ENCODE measurements around the gene YIPF4.
"Not testable (repeated sequence)": the region's sequence is repeated elsewhere in the genome, so short reads cannot be mapped to it uniquely, and the experiment has no call there.

YIPF4 gene

GRCh38 chr2:32289165-32289999 lies 11.7 kb downstream of the YIPF4 start:
- no peak for DNase-seq

- no peak for DNase-seq
Measured at GRCh38 chr2:32290000-32290339, 12.3 kb downstream of the YIPF4 start.

GRCh38 chr2:32291746-32292145 lies 14.0 kb downstream of the YIPF4 start:
- no peak for DNase-seq

- DNase-seq: not testable (repeated sequence)
Measured at GRCh38 chr2:32293493-32293892, 15.8 kb downstream of the YIPF4 start.

GRCh38 chr2:32293966-32294562 lies 16.4 kb downstream of the YIPF4 start:
- not testable (repeated sequence) for DNase-seq

GRCh38 chr2:32310577-32310976 lies 32.9 kb downstream of the YIPF4 start:
- no peak for DNase-seq

- DNase-seq: no peak
Measured at GRCh38 chr2:32314886-32315285, 37.2 kb downstream of the YIPF4 start.

- DNase-seq: not testable (repeated sequence)
Measured at GRCh38 chr2:32328679-32329078, 51.0 kb downstream of the YIPF4 start.

- not testable (repeated sequence) for DNase-seq
Measured at GRCh38 chr2:32329180-32329980, 51.7 kb downstream of the YIPF4 start.

GRCh38 chr2:32330136-32330535 lies 52.4 kb downstream of the YIPF4 start:
- no peak for DNase-seq

- DNase-seq: no peak
Measured at GRCh38 chr2:32342801-32343200, 65.1 kb downstream of the YIPF4 start.

GRCh38 chr2:32350797-32351196 lies 73.1 kb downstream of the YIPF4 start:
- DNase-seq: not testable (repeated sequence)

GRCh38 chr2:32355976-32356680 lies 78.4 kb downstream of the YIPF4 start:
- DNase-seq: no peak

GRCh38 chr2:32356681-32357317 lies 79.1 kb downstream of the YIPF4 start, which contains the start of gene BIRC6:
Gene BIRC6, plus strand, starts transcription at chr2:32357023. Its CDS starts 139 bp downstream, at chr2:32357162.
- DNase-seq: peak; percentile 96

GRCh38 chr2:32357318-32358110 lies 79.8 kb downstream of the YIPF4 start:
- no peak for DNase-seq

GRCh38 chr2:32358111-32358482 lies 80.4 kb downstream of the YIPF4 start:
- DNase-seq: no peak

- no peak for DNase-seq
Measured at GRCh38 chr2:32360416-32360815, 82.7 kb downstream of the YIPF4 start.

- DNase-seq: not testable (repeated sequence)
Measured at GRCh38 chr2:32362997-32363396, 85.3 kb downstream of the YIPF4 start.

GRCh38 chr2:32363597-32363996 lies 85.9 kb downstream of the YIPF4 start:
- no peak for DNase-seq

GRCh38 chr2:32364290-32364689 lies 86.6 kb downstream of the YIPF4 start:
- not testable (repeated sequence) for DNase-seq

GRCh38 chr2:32365679-32366078 lies 88.0 kb downstream of the YIPF4 start:
- DNase-seq: not testable (repeated sequence)

Data from CD4-positive, alpha-beta T cell treated with Interleukin-4 for 4 hours (primary cell).